DMS 273 (cell line): ENCODE measurements around the gene TAX1BP1.
A peak's percentile ranks its signal among the peaks of the same experiment; 100 is the strongest.

ENCODE experiments used
- DNase-seq: peaks from one replicate; lab custom pipeline; 2025; ENCODE audit not compliant: unreplicated experiment; lab: John Stamatoyannopoulos, UW

Gene TAX1BP1

DNA sequence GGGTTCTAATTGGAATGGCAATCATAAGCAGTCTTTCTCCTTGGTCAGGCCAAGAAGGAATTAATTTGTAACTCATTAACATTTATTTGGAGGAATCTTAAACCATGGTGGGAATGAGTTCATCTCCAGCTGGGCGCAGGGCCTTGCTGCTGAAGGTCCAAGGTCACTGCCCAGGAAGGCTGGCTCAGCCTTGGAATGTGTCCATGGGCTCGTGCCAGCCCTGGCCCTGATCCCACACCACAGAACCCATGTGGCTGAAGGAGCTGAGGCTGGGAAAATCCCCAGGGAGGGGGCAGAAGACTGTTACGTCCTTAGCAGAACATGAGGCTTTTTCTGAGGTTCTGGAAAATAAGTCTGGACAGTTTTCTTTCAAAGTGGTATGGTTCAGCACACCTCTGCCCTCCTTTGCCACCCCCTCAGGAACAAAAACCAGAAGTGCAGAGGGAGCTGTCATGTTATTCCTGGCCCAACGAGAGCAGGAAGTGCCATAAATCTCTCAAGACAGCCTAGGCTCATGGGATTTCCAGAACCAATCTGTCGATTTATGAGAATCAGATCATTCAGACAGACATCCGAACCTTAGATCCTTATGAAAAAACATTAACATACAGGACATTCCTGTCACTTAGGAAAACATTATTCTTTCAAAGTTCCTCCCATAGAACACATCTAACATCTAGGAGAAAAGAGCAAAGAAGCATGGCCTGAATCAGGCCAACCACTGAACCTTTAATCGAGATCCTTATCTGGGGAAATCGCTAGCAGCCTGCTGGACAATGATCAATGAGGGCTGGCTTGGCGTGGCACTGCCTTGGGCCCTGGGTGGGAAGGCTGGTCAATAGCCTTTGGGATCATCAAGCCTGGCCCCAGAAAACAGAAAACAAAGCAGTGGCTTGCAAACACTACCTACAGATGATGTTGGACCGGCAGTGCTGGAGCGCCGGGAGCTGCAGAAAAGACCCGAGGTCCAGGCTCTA is 134.3 kb downstream of the TAX1BP1 start:
- peak; percentile 76 for DNase-seq

DNA sequence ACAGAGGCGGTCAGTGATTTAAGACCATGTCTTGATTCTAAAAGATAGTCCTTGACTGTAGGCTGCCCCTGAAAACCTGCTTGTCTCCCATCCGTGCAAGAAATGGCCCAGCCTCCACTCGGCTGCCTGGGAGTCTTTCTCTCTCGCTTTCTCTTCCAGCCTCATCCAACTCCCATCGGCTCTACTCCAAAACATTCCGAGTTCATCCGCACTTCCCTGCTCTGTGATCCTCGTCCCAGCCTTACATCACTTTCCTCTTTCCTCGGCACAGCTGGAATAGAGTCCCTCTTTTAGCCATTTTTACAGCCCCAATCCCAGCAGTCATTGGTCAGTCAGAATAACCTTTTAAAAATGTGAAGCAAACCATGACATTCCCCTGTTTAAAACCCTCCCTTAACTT is 135.1 kb downstream of the TAX1BP1 start:
- DNase-seq, result no peak

GRCh38 chr7:27875832-27876231 is 135.9 kb downstream of the TAX1BP1 start:
- DNase-seq, result no peak

GRCh38 chr7:27876756-27877155 is 136.8 kb downstream of the TAX1BP1 start:
- DNase-seq, result no peak
